ENCODE results near the gene RRP15.

GRCh38 chr1:218336328-218336727 is 51.2 kb downstream of the RRP15 start:
- TF ChIP-seq POLR2A (IDR thresholded peaks at IDR 0.05) (no peak), CTCF (IDR thresholded peaks at IDR 0.05) (no peak), POLR2AphosphoS5 (IDR thresholded peaks at IDR 0.05) (no peak)

Data from prostate gland (tissue), 2 donors.